ENCODE results near the gene MRM3.
A peak's percentile ranks its signal among the peaks of the same experiment; 100 is the strongest.
"Not testable (repeated sequence)": the region's sequence is repeated elsewhere in the genome, so short reads cannot be mapped to it uniquely, and the experiment has no call there.

Gene MRM3, protein sequence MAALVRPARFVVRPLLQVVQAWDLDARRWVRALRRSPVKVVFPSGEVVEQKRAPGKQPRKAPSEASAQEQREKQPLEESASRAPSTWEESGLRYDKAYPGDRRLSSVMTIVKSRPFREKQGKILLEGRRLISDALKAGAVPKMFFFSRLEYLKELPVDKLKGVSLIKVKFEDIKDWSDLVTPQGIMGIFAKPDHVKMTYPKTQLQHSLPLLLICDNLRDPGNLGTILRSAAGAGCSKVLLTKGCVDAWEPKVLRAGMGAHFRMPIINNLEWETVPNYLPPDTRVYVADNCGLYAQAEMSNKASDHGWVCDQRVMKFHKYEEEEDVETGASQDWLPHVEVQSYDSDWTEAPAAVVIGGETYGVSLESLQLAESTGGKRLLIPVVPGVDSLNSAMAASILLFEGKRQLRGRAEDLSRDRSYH

DNA sequence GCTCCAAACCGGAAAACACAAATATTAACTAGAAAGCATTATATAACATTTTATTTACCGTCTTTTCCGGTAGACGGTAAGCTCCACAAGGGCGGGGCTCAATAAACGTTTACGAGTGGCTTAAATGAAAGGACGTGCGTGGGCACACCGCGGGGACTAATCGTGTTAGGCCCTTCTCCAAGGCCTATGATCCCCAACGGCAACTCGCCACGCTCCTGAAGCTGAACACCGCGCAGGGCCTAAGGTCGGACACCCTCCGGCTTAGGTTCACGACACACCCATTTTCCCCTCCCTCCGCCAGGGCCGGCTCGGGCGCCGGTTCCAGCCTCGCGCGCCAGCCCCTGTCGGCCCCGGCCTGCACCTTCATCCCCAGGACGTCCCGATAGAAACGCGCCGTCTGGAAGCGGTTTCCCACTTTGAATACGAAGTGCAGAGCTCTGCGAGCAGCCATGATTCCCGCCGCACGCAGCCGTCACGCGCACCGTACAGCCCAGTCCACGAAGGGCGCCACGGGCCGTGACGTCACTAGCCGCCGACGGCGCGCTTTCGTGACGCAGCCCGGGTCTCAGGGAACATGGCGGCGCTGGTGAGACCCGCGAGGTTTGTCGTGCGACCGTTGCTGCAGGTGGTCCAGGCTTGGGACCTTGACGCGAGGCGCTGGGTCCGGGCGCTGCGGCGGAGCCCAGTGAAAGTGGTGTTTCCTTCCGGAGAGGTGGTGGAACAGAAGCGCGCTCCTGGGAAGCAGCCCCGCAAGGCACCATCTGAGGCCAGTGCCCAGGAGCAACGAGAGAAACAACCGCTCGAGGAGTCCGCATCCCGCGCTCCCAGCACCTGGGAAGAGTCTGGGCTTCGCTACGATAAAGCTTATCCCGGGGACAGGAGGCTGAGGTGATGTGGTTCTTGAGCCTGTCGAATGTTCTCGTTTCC is at the start of gene MRM3, which contains the start of gene GLOD4:
Gene MRM3, plus strand, starts transcription at position 549 of the 927 bp plus-strand sequence. Its CDS starts 26 bp downstream, at position 575.
Gene GLOD4, minus strand, starts transcription at position 476 of the 927 bp plus-strand sequence. Its CDS starts 25 bp downstream, at position 451.
- peak; percentile 71 for DNase-seq (ENCODE audit: low read depth, low spot score)

DNA sequence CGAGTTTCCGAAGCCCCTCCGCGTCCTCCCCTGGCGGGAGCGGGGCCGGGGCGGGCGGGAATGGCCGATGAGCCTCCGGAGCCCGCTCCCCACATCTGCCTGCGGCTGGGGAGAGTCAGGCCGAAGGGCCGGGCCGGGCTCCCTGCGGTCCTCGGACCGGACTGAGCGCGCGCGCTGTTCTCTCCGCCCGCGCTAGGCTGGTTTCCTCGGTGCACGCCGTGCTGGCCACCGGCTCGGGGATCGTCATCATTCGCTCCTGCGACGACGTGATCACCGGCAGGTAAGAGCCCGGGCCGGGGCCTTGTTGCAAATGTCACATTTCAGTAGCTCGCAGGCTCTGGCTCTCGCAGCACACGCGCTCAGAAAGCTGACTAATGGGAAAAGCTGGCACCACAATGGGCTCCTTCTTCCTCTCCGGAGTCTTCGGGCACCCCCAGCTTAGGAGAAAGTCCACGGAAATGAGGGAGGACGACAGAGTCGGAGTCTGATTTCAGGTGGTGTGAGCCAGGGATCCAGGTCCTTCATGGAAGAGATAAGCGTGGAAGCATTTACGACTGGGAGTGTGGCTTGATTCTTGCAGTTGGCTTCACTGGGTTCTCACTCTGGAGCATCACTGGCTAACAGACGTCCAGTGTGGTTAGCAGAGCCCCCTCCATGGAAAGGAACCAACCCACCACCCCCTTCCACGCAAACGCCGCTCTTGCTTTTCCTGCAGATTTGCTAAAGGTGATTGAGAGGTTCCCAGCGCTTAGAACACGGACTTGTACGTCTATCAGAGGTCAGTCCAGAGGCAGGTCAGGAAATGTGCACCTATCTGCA is 49.0 kb upstream of the MRM3 start:
- DNase-seq (ENCODE audit: low read depth, low spot score): no peak

DNA sequence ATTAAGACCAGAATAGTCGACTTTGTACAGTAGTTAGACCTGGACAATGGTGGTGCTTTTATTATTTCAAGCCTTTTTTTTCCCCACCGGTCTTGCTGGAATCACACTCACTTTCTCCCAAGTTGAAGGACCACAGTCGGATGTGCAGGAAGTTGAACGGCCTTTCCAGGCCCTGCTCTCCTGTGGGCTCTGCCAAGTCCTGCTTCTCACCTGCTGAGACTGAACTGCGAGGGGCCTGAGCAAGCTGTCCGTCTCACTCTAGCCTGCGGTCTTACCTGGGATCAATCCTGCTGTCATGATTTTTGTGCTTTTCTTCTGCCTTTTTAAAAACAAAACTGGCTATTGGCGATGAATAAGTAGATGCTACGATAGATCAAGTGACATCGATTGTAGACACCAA is 48.4 kb upstream of the MRM3 start:
- DNase-seq (ENCODE audit: low read depth, low spot score): no peak

DNA sequence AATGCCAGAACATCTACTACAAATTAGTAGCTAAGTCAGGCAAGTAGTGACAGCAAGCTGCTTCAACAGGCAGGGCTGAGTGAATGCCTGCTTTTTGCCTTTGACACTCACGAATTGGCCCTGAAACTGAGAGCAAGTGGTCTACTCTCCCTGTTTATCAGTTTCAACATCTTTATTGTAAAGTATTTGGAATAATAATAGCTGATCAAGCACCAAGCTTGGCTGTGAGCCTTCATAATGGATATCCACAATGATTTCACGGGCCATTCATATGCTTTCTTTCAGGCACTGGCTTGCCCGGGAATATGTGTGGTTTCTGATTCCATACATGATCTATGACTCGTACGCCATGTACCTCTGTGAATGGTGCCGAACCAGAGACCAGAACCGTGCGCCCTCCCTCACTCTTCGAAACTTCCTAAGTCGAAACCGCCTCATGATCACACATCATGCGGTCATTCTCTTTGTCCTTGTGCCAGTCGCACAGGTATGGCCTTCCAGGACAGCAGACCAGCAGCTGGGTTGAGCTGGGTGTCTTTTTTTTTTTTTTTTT is 44.5 kb upstream of the MRM3 start:
- no peak for DNase-seq (ENCODE audit: low read depth, low spot score)

DNA sequence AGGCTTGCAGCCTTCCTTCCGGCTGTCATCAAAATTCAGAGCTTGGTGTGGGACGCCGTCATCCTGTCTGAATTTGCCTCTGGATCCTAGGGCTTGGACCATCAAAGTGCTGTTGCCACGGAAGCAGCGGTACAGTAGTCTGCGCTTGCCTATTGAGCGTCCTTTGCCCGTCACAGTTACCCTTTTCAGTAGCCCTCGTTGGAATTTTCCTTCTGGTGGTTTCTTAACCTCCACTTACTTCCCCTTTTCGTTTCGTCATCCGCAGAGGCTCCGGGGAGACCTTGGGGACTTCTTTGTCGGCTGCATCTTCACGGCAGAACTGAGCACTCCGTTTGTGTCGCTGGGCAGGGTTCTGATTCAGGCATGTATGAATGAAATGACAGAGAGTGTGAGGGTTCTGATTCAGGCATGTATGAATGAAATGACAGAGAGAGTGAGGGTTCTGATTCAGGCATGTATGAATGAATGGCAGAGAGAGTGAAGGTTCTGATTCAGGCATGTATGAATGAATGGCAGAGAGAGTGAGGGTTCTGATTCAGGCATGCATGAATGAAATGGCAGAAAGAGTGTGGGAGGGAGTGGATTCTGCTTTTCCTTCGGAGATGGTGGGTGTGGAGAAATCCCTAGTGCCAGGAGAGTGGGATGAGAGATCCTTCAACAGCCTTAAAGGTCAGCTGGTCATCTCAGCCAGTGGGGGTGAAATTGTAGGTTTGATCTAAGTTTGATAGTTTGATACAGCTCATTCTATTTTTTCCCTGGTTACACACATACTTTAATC is 41.7 kb upstream of the MRM3 start:
- no peak for DNase-seq (ENCODE audit: low read depth, low spot score)

DNA sequence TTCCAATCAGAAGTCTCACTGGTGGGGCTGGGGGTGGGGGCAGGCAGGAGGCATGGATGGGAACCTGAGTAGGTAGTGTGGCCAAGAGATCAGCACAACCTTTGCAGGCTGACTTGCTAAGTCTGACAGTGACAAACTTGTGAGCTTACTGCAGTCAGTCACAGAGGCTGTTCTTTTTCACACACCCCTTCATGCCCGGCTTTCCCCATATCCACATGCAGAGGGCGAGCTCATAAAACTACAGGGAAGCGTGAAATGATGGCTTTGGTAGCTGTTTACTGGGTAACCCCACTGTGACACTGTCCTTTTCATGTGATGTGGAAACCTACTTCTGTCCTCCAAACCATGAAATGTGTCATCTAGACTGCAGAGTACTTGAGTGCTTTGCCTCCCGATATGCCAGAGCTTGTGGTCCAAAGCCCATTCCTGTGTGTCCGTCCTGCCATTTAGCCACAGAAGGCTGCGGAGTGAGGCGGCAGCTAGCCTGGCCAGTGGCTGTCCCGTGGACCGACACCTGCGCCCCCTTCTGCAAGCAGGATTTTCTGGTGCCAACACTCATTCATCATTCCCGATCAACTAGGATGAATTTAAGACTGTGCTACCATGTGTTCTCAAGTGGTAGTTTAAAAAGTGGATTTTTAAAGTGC is 39.9 kb upstream of the MRM3 start:
- DNase-seq (ENCODE audit: low read depth, low spot score): no peak

DNA sequence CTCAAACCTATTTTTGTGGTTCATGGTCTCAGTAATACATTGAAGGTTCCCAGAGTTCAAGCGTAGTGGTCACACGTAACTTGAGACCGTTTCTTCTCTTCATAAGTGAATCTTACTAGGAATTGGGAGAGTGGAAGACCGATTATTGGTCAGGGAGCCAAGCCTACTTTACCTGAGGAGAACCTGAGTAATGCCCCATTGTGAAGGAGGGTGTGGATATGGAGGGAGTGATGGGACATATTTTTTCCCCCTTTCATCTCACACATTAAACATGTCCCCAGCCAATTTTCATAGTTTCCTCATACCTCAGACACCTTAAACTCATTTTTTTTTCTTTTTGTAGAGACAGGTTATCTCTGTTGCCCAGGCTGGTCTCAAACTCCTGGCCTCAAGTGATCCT is 39.0 kb upstream of the MRM3 start:
- DNase-seq (ENCODE audit: low read depth, low spot score): no peak

DNA sequence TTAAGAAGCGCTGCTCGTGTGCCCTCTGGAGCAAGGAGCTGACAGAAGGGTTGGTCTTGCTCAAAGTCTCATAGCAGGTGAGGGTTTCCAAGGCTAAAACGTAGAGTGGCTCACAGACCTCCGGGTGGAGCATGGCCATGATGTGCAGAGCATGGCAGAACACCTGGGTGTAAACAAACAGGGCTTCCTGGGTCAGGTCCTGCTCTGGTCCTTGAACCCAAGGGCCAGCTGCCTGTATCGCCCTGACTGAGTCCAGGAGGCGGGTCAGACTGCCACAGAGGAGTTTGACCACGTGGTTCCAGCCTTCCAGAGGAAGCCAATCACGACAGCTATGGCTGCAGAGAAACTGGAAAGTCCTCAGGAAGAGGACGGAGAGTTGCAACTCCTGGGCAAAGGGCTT is 37.2 kb upstream of the MRM3 start:
- DNase-seq (ENCODE audit: low read depth, low spot score): no peak

DNA sequence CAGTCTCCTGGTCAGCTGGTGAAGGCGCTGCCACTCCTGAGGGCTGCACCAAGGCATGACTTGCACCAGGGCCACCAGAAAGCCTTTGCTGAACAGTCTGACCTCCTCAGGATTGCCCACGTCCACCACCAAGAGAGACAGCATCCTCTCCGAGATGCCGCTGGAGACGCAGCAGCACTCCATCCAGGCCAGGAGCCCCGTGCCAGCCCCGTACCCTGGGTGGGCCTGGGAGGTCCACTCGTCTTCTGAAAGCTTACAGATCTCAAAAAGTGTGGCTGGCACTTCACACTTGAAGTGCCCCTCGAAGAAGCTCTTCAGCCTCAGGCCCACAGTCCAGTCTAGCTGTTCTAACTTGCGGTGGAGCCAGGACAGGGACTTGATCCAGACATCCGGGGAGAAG is 36.7 kb upstream of the MRM3 start:
- no peak for DNase-seq (ENCODE audit: low read depth, low spot score)

DNA sequence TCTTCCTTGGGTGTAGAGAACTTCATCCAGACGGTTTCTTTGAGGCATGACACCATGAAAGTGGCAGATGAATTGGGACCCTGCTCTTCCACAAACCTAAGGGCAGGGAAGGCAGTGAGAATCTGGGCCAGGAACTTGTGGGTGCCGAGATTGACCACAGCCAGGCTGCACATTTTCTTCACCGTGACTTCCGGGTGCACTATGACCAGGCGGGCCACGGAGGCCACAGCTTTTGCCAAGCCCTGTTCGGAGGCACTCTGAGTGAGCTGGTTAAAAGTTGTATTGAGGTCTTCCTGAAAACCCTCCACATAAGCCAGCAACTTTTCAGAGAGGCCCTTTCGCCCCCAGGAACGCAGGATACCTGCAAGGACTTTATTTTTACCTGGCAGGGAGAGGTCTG is 36.0 kb upstream of the MRM3 start:
- no peak for DNase-seq (ENCODE audit: low read depth, low spot score)

DNA sequence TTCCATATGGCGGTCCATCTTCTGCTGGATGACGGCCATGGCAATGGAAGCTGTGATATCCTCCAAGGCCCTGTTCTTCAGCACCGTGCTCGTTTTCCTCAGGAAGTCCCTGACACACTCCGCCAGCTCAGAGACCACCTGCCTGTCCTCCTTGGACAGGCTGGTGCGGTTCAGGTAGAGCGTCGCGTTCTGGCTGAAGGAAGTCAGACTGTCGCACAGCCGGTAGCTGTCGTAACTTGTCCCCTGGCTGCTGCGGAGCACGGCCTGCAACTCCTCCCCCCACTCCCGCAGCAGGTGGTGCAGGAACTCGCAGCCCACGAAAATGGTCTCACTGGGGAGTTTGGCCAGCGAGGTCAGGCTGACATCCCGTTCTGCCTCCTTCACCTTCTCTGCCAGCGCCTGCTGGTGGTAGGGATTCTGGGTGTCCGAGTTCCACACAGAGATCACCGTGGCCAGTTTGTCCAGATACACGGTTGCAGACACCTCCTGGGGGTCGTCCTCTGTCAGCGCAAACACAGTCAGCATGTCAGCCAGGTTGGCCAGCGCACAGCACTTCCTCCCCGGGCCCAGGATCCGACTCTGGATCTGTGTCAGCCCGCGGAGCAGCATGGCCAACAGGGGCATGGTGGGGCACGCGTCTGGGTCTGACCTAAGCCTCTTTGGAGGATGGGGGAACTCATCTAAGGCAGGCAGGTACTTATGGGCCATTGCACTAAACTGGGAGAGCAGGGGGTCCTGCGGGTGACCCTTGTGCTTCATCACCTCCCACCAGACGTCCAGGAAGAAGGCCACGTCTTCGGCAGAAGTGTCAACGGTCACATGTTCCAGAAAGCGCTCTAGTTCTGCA is 35.1 kb upstream of the MRM3 start:
- no peak for DNase-seq (ENCODE audit: low read depth, low spot score)

DNA sequence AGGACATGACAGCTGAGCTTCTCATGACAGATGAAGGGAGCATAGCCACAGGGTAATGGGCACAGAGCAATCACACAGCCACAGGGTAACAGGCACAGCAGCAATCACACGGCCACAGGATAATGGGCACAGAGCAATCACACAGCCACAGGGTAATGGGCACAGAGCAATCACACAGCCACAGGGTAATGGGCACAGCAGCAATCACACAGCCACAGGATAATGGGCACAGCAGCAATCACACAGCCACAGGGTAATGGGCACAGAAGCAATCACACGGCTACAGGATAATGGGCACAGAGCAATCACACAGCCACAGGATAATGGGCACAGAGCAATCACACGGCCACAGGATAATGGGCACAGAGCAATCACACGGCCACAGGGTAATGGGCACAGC is 33.5 kb upstream of the MRM3 start:
- DNase-seq (ENCODE audit: low read depth, low spot score): not testable (repeated sequence)

DNA sequence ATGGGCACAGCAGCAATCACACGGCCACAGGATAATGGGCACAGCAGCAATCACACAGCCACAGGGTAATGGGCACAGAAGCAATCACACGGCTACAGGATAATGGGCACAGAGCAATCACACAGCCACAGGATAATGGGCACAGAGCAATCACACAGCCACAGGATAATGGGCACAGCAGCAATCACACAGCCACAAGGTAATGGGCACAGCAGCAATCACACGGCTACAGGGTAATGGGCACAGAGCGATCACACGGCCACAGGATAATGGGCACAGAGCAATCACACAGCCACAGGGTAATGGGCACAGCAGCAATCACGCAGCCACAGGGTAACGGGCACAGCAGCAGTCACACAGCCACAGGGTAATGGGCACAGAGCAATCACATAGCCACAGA is 32.8 kb upstream of the MRM3 start:
- DNase-seq (ENCODE audit: low read depth, low spot score): not testable (repeated sequence)

DNA sequence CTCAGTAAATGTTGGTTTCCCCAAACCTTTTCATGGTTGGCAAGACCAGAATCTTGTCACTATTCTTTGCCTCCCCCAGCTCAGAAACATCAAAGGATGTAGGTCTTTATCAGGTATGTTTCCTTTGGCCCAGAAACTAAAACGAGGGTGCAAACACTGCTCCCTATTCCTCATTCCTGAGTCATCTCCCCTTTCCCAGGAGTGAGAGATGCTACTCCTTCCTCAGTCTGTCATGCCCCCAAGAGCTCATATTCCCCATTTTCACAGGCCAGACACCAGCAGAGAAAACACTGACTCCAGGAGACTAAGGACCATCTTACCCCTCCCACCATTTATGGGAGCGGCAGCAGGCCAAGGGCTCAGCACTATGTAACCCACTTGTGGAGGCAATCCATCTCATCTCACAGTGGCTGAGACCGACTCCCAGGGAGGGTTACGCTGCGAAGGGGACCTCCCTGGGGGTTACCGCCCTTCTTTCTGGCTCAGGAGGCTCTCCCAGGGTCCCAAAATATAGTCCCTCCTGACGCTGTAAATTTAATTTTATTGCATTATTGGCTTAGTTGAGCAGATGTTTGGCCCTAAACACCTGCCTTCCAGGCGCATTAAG is 31.6 kb upstream of the MRM3 start:
- DNase-seq (ENCODE audit: low read depth, low spot score): no peak

DNA sequence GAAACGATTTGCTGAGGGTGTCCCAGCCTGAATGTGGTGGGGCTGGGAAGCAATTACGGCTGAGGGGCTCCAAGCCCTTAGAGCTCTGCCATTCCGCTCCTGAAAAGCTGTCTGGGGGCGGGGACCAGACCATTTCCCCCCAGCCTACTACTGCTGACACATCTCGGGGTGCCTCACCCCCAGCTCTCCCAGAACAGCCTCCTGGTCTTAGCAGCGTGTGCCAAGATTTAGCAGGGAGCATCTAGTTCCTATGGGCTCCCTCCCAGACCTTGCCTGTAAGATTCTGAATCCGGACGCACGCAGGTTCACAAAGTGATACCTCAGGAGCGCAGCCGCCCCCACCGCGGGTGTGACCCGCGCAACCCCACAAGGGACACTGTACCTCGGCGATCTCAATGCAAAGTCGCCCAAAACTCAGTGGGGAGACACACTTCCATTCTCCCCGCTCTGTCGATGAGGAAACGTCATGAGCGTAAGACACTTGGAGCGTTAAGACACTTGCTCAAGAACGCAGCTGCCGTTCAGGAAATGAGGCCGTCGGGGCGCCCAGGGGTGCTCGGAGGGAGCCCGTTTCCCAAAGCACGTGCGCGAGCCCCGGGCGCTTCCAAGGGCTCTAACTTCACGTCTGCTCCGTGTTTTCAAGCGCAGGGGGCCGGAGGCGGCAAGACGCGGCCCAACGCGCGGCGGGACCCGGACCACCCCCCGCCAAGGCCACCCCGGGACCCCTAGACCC is 30.7 kb upstream of the MRM3 start:
- no peak for DNase-seq (ENCODE audit: low read depth, low spot score)

DNA sequence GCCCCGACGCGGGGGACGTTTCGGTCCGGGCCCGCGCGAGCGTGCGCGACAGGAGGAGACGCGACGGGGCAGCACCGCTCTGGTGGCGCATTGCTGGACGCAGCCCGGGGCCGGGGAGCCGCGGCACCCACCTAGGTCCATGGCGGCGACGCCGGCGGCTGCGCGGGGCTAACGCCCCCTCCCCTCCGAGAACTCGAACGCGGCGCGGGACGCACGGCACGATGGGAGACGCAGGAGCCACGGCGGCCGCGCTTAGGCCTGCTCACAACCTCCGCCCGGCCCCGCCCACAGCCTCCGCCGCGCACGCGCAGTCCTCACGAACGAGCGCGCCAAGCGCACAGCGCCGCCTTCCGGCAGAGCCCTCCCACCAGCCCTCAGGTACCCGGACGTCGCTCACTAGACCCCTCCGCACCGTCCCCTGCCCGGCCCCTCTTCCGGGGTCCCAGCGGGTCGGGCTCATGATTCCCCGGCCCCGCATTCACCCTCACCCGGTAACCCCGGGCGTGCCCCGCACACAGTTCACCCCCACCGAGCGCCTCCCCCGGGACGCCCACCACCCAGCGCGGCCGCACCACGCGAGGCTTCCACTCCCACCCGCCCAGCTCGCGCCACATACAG is 30.0 kb upstream of the MRM3 start, which contains the start of gene GEMIN4:
Gene GEMIN4, minus strand, starts transcription at position 263 of the 618 bp plus-strand sequence. Its CDS starts 122 bp downstream, at position 141.
- peak; percentile 67 for DNase-seq (ENCODE audit: low read depth, low spot score)

DNA sequence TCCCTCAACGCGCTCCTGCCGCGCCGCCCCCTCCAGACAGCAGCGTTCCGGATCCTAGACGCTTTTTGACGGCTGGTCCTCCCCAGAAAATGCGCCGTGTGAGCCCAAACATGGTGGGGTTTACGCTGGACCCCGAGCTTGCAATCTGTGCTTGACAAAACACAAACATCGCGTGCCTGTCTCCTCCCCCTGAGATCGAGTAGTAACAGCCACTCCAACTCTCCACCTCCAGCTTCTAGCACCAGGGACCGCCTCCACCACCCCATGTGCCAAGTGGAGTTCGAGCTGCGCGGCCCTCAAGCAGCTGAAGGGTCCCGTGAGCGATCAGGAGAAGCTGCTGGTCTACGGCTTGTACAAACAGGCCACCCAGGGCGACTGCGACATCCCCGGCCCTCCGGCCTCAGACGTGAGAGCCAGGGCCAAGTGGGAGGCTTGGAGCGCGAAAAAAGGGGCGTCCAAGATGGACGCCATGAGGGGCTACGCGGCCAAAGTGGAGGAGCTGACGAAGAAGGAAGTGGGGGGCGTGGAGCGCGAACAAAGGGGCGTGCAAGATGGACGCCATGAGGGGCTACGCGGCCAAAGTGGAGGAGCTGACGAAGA is 29.4 kb upstream of the MRM3 start:
- no peak for DNase-seq (ENCODE audit: low read depth, low spot score)
